ENCODE results near the gene TOLLIP.

Gene TOLLIP

GRCh38 chr11:1261241-1262071, 48.0 kb downstream of the TOLLIP start:
- H3K4me3 ChIP-seq (ENCODE audit: low read length), result peak overlapping the region; percentile 73
- peaks cover 12% of the 10 kb centered on the region; the same call in 1 of the 2 replicates for H3K9me3 ChIP-seq (ENCODE audit: control insufficient read depth, insufficient read depth, low read length)
- H3K27ac ChIP-seq (ENCODE audit: low read depth, low read length), result no peak overlapping the region
- no peaks in the 10 kb centered on the region for H3K9me2 ChIP-seq (replicated peaks; ENCODE audit: control insufficient read depth, low read length)
- no peaks in the 10 kb centered on the region for H3F3A ChIP-seq (ENCODE audit: control insufficient read depth, insufficient read depth)
- no peaks in the 10 kb centered on the region for H3K36me3 ChIP-seq (ENCODE audit: control insufficient read depth, low read length)
- no peaks in the 10 kb centered on the region for H3K79me2 ChIP-seq (ENCODE audit: control insufficient read depth, low read length)
- H3K4me1 ChIP-seq (ENCODE audit: control insufficient read depth, low read length), result peaks cover 11% of the 10 kb centered on the region
- no peaks in the 10 kb centered on the region for H4K20me1 ChIP-seq (ENCODE audit: control insufficient read depth, insufficient read depth, low read depth, low read length)
- H3K27me3 ChIP-seq (ENCODE audit: control insufficient read depth, low read length), result no peaks in the 10 kb centered on the region
- no peak overlapping the region for H3K4me2 ChIP-seq (ENCODE audit: low read length)
- TF ChIP-seq EZH2phosphoT487 (IDR thresholded peaks at IDR 0.05; ENCODE audit: borderline replicate concordance, low read length), result no peak
- TF ChIP-seq, protein P1, sequence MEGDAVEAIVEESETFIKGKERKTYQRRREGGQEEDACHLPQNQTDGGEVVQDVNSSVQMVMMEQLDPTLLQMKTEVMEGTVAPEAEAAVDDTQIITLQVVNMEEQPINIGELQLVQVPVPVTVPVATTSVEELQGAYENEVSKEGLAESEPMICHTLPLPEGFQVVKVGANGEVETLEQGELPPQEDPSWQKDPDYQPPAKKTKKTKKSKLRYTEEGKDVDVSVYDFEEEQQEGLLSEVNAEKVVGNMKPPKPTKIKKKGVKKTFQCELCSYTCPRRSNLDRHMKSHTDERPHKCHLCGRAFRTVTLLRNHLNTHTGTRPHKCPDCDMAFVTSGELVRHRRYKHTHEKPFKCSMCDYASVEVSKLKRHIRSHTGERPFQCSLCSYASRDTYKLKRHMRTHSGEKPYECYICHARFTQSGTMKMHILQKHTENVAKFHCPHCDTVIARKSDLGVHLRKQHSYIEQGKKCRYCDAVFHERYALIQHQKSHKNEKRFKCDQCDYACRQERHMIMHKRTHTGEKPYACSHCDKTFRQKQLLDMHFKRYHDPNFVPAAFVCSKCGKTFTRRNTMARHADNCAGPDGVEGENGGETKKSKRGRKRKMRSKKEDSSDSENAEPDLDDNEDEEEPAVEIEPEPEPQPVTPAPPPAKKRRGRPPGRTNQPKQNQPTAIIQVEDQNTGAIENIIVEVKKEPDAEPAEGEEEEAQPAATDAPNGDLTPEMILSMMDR (IDR thresholded peaks at IDR 0.05; ENCODE audit: low read depth, low read length, poor library complexity, severe bottlenecking), result no peak

DNA sequence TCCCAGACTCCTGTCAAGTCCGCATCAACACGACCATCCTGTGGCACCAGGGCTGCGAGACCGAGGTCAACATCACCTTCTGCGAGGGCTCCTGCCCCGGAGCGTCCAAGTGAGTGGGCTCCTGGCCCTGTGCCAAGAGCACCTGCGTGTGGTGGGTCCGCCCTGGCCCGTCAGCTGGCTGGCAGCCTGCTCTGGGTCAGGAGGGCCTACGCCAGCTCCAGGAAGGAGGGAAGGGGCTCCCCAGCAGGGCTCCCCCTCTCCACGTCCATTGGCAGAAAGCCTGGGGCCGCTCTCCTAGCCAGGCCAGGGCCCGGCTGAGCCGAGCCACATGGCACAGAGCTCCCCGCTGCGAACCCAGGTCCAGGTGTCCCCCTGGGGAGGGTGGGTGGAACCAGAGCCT, 48.8 kb downstream of the TOLLIP start:
- H3K27me3 ChIP-seq (ENCODE audit: control insufficient read depth, low read length), result no peaks in the 10 kb centered on the region
- H3K9me3 ChIP-seq (ENCODE audit: control insufficient read depth, insufficient read depth, low read length), result peaks cover 10% of the 10 kb centered on the region; the same call in 1 of the 2 replicates
- no peaks in the 10 kb centered on the region for H3F3A ChIP-seq (ENCODE audit: control insufficient read depth, insufficient read depth)
- no peak overlapping the region for H3K4me3 ChIP-seq (ENCODE audit: low read length)
- H3K4me1 ChIP-seq (ENCODE audit: control insufficient read depth, low read length), result peaks cover 11% of the 10 kb centered on the region
- no peaks in the 10 kb centered on the region for H3K79me2 ChIP-seq (ENCODE audit: control insufficient read depth, low read length)
- no peak for TF ChIP-seq EZH2phosphoT487 (IDR thresholded peaks at IDR 0.05; ENCODE audit: borderline replicate concordance, low read length)
- TF ChIP-seq, protein P1 (IDR thresholded peaks at IDR 0.05; ENCODE audit: low read depth, low read length, poor library complexity, severe bottlenecking), result no peak
- no peak overlapping the region for H3K4me2 ChIP-seq (ENCODE audit: low read length)
- H3K27ac ChIP-seq (ENCODE audit: low read depth, low read length), result no peak overlapping the region
- no peaks in the 10 kb centered on the region for H3K9me2 ChIP-seq (replicated peaks; ENCODE audit: control insufficient read depth, low read length)
- H4K20me1 ChIP-seq (ENCODE audit: control insufficient read depth, insufficient read depth, low read depth, low read length), result no peaks in the 10 kb centered on the region
- H3K36me3 ChIP-seq (ENCODE audit: control insufficient read depth, low read length), result no peaks in the 10 kb centered on the region

DNA sequence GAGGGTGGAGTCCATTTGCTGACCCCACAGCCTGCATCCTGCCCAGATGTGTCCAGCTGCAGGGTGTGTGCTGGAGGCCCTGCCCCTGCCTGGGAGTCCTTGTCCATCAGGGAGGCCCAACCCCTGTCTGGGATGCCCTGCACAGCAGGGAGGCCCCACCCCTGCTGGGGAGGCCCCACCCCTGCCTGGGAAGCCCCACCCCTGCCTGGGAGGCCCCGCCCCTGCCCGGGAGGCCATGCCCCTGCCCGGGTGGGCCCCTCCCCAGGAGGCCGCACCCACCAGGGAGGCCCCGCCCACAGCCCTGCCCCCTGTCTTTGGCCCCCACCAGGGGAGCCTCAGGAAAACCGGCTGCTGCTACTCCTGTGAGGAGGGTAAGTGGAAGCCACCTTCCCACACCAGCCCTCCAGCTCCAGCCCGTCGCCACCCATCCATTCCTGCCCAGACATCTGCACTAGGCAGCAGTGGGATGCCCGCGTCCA, 49.4 kb downstream of the TOLLIP start:
- Histone ChIP-seq H3K4me2 (ENCODE audit: low read length) (no peak overlapping the region), H3K27me3 (ENCODE audit: control insufficient read depth, low read length) (no peaks in the 10 kb centered on the region), H3K4me3 (ENCODE audit: low read length) (no peak overlapping the region), H3K79me2 (ENCODE audit: control insufficient read depth, low read length) (no peaks in the 10 kb centered on the region), H3F3A (ENCODE audit: control insufficient read depth, insufficient read depth) (no peaks in the 10 kb centered on the region), H3K9me3 (ENCODE audit: control insufficient read depth, insufficient read depth, low read length) (peaks cover 4% of the 10 kb centered on the region; the same call in 1 of the 2 replicates), H3K36me3 (ENCODE audit: control insufficient read depth, low read length) (no peaks in the 10 kb centered on the region), H3K27ac (ENCODE audit: low read depth, low read length) (no peak overlapping the region), H3K9me2 (replicated peaks; ENCODE audit: control insufficient read depth, low read length) (no peaks in the 10 kb centered on the region), H3K4me1 (ENCODE audit: control insufficient read depth, low read length) (peaks cover 11% of the 10 kb centered on the region), H4K20me1 (ENCODE audit: control insufficient read depth, insufficient read depth, low read depth, low read length) (no peaks in the 10 kb centered on the region)
- TF ChIP-seq EZH2phosphoT487 (IDR thresholded peaks at IDR 0.05; ENCODE audit: borderline replicate concordance, low read length), result no peak
- TF ChIP-seq, protein P1 (IDR thresholded peaks at IDR 0.05; ENCODE audit: low read depth, low read length, poor library complexity, severe bottlenecking), result no peak

All from DOHH2 (cell line).